Measurements from ENCODE around the gene JAG2. TPM values are rescaled to one million over a fixed set of nuclear protein-coding genes. Genes with fewer than 3 reads are reported as not detected.

Gene JAG2
- total and polyA plus RNA-seq, 2 of the 4 experiments (the other 2 are of a cell fraction) = 0.18 to 0.58 TPM

DNA sequence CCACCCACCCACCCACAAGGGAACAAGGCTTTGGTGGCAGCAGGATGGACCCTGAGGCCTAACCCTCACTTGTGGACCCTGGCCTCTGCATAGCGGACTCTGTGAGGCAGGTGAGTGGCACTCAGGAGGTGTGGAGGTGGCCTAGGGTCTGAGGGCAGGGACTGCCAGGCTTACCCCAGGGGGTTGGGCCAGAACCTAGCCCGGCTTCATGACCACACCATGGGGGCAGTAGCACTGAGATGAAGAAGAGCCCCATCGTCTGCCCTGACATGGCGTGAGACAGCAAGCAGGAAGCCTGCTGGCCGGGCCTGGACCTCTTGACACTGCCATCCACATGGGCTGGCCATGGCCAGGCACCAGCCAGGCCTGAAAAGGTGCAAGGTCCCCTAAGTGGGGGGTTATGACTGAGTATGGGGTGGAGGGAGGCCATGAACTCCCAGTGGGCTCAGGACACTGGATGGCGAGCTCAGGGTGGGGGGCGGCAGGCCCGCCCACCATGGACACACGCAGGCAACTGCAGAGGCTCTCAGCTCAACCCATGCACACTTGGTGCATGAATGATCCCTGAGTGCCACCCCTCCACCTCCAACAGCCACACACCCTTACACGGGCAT lies 29.3 kb downstream of the JAG2 start:
- no peak overlapping the region for H3K23ac ChIP-seq (ENCODE audit: low read depth, low read length)
- no peak overlapping the region for H3K4me3 ChIP-seq (ENCODE audit: insufficient read depth, low read depth, low read length)
- no peak overlapping the region for H3K9ac ChIP-seq (ENCODE audit: low read depth, low read length)
- no TSS peak for BruUV-seq (replicated peaks)
- peaks cover 6% of the 10 kb centered on the region for H3K27me3 ChIP-seq (ENCODE audit: control insufficient read depth, insufficient read depth, low read length)
- intact Hi-C loops (cut with micrococcal nuclease) = no loop called here
- no peaks in the 10 kb centered on the region for H3K36me3 ChIP-seq (ENCODE audit: control insufficient read depth, insufficient read depth, low read length)
- no peak overlapping the region for H2BK120ac ChIP-seq (ENCODE audit: low read depth, low read length)
- no peak overlapping the region for H2BK5ac ChIP-seq (ENCODE audit: low read depth, low read length, poor library complexity, severe bottlenecking)
- H2BK15ac ChIP-seq (ENCODE audit: low read depth, low read length) = no peak overlapping the region
- no peak overlapping the region for H3K4ac ChIP-seq (ENCODE audit: low read depth, low read length)
- no peak overlapping the region for H2AFZ ChIP-seq (replicated peaks; ENCODE audit: low read length, poor library complexity)
- H2BK20ac ChIP-seq (ENCODE audit: low read depth, low read length) = no peak overlapping the region
- H3K9me1 ChIP-seq (ENCODE audit: insufficient read depth, low read length) = no peaks in the 10 kb centered on the region
- TF ChIP-seq, protein P1, sequence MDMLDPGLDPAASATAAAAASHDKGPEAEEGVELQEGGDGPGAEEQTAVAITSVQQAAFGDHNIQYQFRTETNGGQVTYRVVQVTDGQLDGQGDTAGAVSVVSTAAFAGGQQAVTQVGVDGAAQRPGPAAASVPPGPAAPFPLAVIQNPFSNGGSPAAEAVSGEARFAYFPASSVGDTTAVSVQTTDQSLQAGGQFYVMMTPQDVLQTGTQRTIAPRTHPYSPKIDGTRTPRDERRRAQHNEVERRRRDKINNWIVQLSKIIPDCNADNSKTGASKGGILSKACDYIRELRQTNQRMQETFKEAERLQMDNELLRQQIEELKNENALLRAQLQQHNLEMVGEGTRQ (IDR thresholded peaks at IDR 0.05; ENCODE audit: low read depth, low read length) = no peak
- TF ChIP-seq NFE2L2 (IDR thresholded peaks at IDR 0.05; ENCODE audit: low read depth, low read length) = no peak
- no peak for TF ChIP-seq RCOR1 (IDR thresholded peaks at IDR 0.05; ENCODE audit: insufficient replicate concordance, low read length)
- TF ChIP-seq, protein P2, sequence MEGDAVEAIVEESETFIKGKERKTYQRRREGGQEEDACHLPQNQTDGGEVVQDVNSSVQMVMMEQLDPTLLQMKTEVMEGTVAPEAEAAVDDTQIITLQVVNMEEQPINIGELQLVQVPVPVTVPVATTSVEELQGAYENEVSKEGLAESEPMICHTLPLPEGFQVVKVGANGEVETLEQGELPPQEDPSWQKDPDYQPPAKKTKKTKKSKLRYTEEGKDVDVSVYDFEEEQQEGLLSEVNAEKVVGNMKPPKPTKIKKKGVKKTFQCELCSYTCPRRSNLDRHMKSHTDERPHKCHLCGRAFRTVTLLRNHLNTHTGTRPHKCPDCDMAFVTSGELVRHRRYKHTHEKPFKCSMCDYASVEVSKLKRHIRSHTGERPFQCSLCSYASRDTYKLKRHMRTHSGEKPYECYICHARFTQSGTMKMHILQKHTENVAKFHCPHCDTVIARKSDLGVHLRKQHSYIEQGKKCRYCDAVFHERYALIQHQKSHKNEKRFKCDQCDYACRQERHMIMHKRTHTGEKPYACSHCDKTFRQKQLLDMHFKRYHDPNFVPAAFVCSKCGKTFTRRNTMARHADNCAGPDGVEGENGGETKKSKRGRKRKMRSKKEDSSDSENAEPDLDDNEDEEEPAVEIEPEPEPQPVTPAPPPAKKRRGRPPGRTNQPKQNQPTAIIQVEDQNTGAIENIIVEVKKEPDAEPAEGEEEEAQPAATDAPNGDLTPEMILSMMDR (conservative IDR thresholded peaks at IDR 0.05; ENCODE audit: low read depth, low read length) = no peak
- no peak overlapping the region for H3K14ac ChIP-seq (replicated peaks; ENCODE audit: low read depth, low read length)
- H3K79me1 ChIP-seq (ENCODE audit: low read depth in 1 of 2, low read length in 2 of 2) = no peaks in the 10 kb centered on the region
- DNase-seq = no peak
- in situ Hi-C loops (cut with MboI; ENCODE audit: low sequenced_read_pairs) = no loop called here
- peaks cover 14% of the 10 kb centered on the region for H3K9me3 ChIP-seq (ENCODE audit: control insufficient read depth, insufficient read depth, low read length)
- no peak overlapping the region for H4K5ac ChIP-seq (ENCODE audit: low read depth, low read length)
- ChIA-PET CTCF (no interaction called here), POLR2A (ENCODE audit: unreplicated experiment) (no interaction called here)
- no peak overlapping the region for H2AK9ac ChIP-seq (replicated peaks; ENCODE audit: low read depth, low read length, poor library complexity)
- H4K20me1 ChIP-seq (ENCODE audit: insufficient read depth, low read length) = no peaks in the 10 kb centered on the region
- ATAC-seq (ENCODE audit: low read depth) = no peak
- H3K27ac ChIP-seq (ENCODE audit: insufficient read depth, low read length) = no peak overlapping the region
- no peak overlapping the region for H4K91ac ChIP-seq (ENCODE audit: insufficient read depth, low read depth, low read length)
- no peaks in the 10 kb centered on the region for H3K4me1 ChIP-seq (ENCODE audit: control insufficient read depth, insufficient read depth, low read length)
- H2AK5ac ChIP-seq (ENCODE audit: low read depth, low read length) = no peak overlapping the region
- dilution Hi-C loops (cut with HindIII; ENCODE audit: low sequenced_read_pairs, unreplicated experiment) = no loop called here
- no peak overlapping the region for H4K8ac ChIP-seq (ENCODE audit: low read depth in 2 of 2, low read length in 2 of 2)
- H3K4me2 ChIP-seq (ENCODE audit: low read depth, low read length) = no peak overlapping the region
- 55% methylated on average over 5 of the region's 10 CpGs; no CpG with 5 or more reads in 1 of the 2 experiments for WGBS, 2 experiments (ENCODE audit: extremely low coverage in 2 of 2, insufficient read length in 1 of 2)
- H3K18ac ChIP-seq (ENCODE audit: low read depth, low read length) = no peak overlapping the region
- no peak overlapping the region for H3K56ac ChIP-seq (ENCODE audit: extremely low read depth, insufficient read depth, low read length)

Data from IMR-90 (cell line).